Suprapubic skin (tissue), 4 donors: ENCODE results near the gene RAX. TPM values are rescaled to one million over a fixed set of nuclear protein-coding genes. Genes with fewer than 3 reads are reported as not detected.

Experiments used
- DNase-seq, 2 donors: peaks; one replicate each; pipeline ENCODE4 v3.0.0-alpha.2; 2019; ENCODE audit warnings: low spot score in 2 of 2
- H3K27ac ChIP-seq: fragments of 200-600 bp; sonication (generic); one replicate; pipeline ENCODE4 v1.5.1; 2019
- H3K27me3 ChIP-seq: fragments of 200-600 bp; sonication (generic); one replicate; pipeline ENCODE4 v1.5.1; 2019
- H3K36me3 ChIP-seq: fragments of 200-600 bp; sonication (generic); one replicate; pipeline ENCODE4 v1.5.1; 2019
- H3K4me1 ChIP-seq: fragments of 200-600 bp; sonication (generic); one replicate; pipeline ENCODE4 v1.5.1; 2019
- H3K4me3 ChIP-seq: fragments of 200-600 bp; sonication (generic); one replicate; pipeline ENCODE4 v1.5.1; 2019; ENCODE audit warnings: mild to moderate bottlenecking
- H3K9me3 ChIP-seq: fragments of 200-600 bp; sonication (generic); one replicate; pipeline ENCODE4 v1.5.1; 2019
- CTCF ChIP-seq, 2 donors: fragments of 200-600 bp in 1 of 2; fragments of 450-650 bp in 1 of 2; sonication (generic) in 1 of 2; IDR thresholded peaks; one replicate each; pipeline ENCODE4 v1.5.1; 2016 to 2019; ENCODE audit warnings: antibody characterized with exemption in 2 of 2, mild to moderate bottlenecking in 1 of 2, moderate library complexity in 1 of 2
- EP300 ChIP-seq: sonication (generic); formaldehyde crosslinking; IDR thresholded peaks from one replicate; pipeline ENCODE4 v1.6.1; 2017; ENCODE audit warnings: antibody characterized with exemption
- POLR2A ChIP-seq, 2 donors: fragments of 450-650 bp; IDR thresholded peaks; one replicate each; pipeline ENCODE4 v1.6.1; 2017; ENCODE audit warnings: antibody characterized with exemption in 2 of 2, mild to moderate bottlenecking in 2 of 2, moderate library complexity in 2 of 2
- POLR2AphosphoS5 ChIP-seq, 3 donors: sonication (generic); formaldehyde crosslinking; IDR thresholded peaks; one replicate each; pipeline ENCODE4 v1.6.1; 2017; ENCODE audit warnings: antibody characterized with exemption in 3 of 3
- WGBS: methylation state at CpG from one replicate; pipeline ENCODE4 v1.1.5; 2018; 5-methylcytosine and 5-hydroxymethylcytosine counted together
- total RNA-seq, 4 donors: library from RNA; depleted of rRNA; stranded (reverse); fragments of >200 nt; gene quantifications; one replicate each; pipeline ENCODE4 v1.1.0, GENCODE V29; 2016

The RAX gene
- total RNA-seq, 4 donors from 2014 or later: 0.18 TPM; not detected in 3

GRCh38 chr18:59267503-59268126 is 5.6 kb downstream of the RAX start:
- no peak for DNase-seq
- Histone ChIP-seq H3K9me3 (no peaks in the 10 kb centered on the region), H3K4me1 (peaks cover 41% of the 10 kb centered on the region), H3K36me3 (no peaks in the 10 kb centered on the region), H3K27me3 (peaks cover 100% of the 10 kb centered on the region), H3K27ac (no peak overlapping the region), H3K4me3 (no peak overlapping the region)
- TF ChIP-seq POLR2AphosphoS5 (IDR thresholded peaks at IDR 0.05) (no peak), EP300 (no peak), CTCF (IDR thresholded peaks at IDR 0.05) (no peak), POLR2A (IDR thresholded peaks at IDR 0.05) (no peak)
- 16% methylated on average over 31 of the region's 41 CpGs for WGBS

GRCh38 chr18:59266886-59267502 is 6.3 kb downstream of the RAX start:
- 13% methylated on average over 10 of the region's 10 CpGs for WGBS

GRCh38 chr18:59266459-59266858 is 6.8 kb downstream of the RAX start:
- WGBS: 31% methylated on average over 1 of the region's 1 CpG
- Histone ChIP-seq H3K27ac (no peak overlapping the region), H3K4me3 (no peak overlapping the region), H3K4me1 (peaks cover 35% of the 10 kb centered on the region), H3K36me3 (no peaks in the 10 kb centered on the region), H3K27me3 (peaks cover 91% of the 10 kb centered on the region), H3K9me3 (no peaks in the 10 kb centered on the region)
- no peak for DNase-seq
- no peak for TF ChIP-seq CTCF (IDR thresholded peaks at IDR 0.05)
- no peak for TF ChIP-seq POLR2AphosphoS5 (IDR thresholded peaks at IDR 0.05)
- TF ChIP-seq POLR2A (IDR thresholded peaks at IDR 0.05): no peak

More at GRCh38 chr18:59266886-59267502, 6.3 kb downstream of the RAX start:
- Histone ChIP-seq H3K36me3 (no peaks in the 10 kb centered on the region), H3K4me3 (no peak overlapping the region), H3K27me3 (peaks cover 96% of the 10 kb centered on the region), H3K4me1 (peaks cover 35% of the 10 kb centered on the region), H3K27ac (no peak overlapping the region), H3K9me3 (no peaks in the 10 kb centered on the region)
- TF ChIP-seq EP300 (no peak), POLR2AphosphoS5 (IDR thresholded peaks at IDR 0.05) (no peak), CTCF (IDR thresholded peaks at IDR 0.05) (no peak)
- DNase-seq: no peak

DNA sequence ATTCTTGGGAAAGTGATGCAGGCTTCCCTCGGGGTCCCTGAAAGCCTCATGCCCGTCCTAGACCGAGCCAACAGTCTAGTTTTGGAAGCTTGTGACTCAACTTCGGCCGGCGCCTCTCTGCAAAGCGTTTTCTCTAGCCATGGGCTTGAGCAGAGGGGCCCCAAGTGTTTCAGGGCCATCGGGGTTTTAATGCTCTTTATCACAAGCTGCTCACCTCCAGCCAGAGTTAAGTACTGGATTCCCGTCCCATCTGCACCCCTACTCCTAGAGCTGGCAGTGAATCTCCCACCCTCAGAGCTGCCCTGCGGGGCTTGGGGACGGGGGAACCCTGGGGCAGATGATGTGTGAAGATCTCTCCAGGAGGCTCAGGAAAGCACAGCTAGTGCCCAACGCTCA is 7.3 kb downstream of the RAX start:
- Histone ChIP-seq H3K36me3 (no peaks in the 10 kb centered on the region), H3K27me3 (peaks cover 86% of the 10 kb centered on the region), H3K4me3 (no peak overlapping the region), H3K9me3 (no peaks in the 10 kb centered on the region), H3K4me1 (peaks cover 35% of the 10 kb centered on the region), H3K27ac (no peak overlapping the region)
- TF ChIP-seq CTCF (IDR thresholded peaks at IDR 0.05): no peak
- TF ChIP-seq POLR2AphosphoS5 (IDR thresholded peaks at IDR 0.05): no peak
- TF ChIP-seq POLR2A (IDR thresholded peaks at IDR 0.05): no peak
- TF ChIP-seq EP300: no peak
- DNase-seq: no peak
- WGBS: 16% methylated on average over 6 of the region's 12 CpGs

GRCh38 chr18:59265246-59265973 is 7.8 kb downstream of the RAX start:
- no peak for DNase-seq
- TF ChIP-seq CTCF (IDR thresholded peaks at IDR 0.05) (no peak), POLR2AphosphoS5 (IDR thresholded peaks at IDR 0.05) (no peak), EP300 (no peak), POLR2A (IDR thresholded peaks at IDR 0.05) (no peak)
- 4% methylated on average over 25 of the region's 38 CpGs for WGBS
- peak overlapping the region; percentile 40 for H3K4me3 ChIP-seq
- no peak overlapping the region for H3K27ac ChIP-seq
- peaks cover 80% of the 10 kb centered on the region for H3K27me3 ChIP-seq
- H3K36me3 ChIP-seq: no peaks in the 10 kb centered on the region
- peaks cover 35% of the 10 kb centered on the region for H3K4me1 ChIP-seq
- H3K9me3 ChIP-seq: no peaks in the 10 kb centered on the region
